Brain pericyte (primary cell): ENCODE data around the gene SNAP29.
"Not testable (repeated sequence)": the region's sequence is repeated elsewhere in the genome, so short reads cannot be mapped to it uniquely, and the experiment has no call there.

Source experiments
- DNase-seq: peaks from one replicate; pipeline ENCODE4 v3.0.0-alpha.2; 2012; ENCODE audit warnings: low read depth, low spot score

SNAP29 gene

DNA sequence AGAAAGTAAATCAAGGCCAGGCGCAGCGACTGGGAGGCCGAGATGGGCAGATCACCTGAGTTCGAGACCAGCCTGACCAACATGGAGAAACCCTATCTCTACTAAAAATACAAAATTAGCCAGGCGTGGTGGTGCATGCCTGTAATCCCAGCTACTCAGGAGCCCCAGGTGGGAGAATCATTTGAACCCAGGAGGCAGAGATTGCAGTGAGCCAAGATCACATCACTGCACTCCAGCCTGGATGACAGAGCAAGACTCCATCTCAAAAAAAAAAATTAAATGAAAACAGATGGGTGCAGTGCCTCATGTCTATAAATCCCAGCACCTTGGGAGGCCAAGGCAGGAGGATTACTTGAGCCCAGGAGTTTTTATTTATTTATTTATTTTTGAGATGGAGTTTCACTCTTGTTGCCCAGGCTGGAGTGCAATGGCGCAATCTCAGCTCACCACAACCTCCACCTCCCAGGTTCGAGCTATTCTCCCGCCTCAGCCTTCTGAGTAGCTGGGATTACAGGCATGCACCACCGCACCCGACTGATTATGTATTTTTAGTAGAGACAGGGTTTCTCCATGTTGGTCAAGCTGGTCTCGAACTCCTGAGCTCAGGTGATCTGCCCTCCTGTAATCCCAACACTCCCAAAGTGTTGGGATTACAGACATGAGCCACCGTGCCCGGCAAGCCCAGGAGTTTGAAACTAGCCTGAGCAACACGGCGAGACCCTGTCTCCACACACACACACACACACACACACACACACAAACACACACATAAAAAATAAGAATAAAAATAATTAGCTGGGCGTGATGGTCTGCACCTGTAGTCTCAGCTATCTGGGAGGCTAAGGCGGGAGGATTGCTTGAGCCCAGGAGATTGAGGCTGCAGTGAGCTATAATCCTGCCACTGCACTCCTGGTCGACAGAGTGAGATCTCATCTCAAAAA, 42.6 kb downstream of the SNAP29 start:
- DNase-seq = not testable (repeated sequence)

DNA sequence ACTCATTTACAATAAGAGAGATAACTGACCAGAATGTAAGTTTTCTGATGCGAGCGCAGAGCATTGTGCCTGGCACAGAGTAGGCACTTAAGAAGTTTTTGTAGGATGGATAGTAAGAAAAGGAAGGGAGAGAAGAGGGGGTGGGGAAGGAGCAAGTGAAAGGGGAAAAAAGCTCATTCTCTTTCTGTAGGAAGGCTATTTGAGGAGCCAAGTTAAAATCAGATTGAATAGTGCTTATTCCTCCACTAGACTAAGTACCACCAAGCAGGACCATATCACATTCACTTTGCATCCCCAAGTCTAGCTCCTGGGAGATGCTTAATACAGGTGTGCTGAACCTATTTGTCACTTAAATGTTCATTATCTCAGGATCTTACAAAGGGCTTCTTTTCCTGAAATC, 44.3 kb downstream of the SNAP29 start:
- DNase-seq = no peak

DNA sequence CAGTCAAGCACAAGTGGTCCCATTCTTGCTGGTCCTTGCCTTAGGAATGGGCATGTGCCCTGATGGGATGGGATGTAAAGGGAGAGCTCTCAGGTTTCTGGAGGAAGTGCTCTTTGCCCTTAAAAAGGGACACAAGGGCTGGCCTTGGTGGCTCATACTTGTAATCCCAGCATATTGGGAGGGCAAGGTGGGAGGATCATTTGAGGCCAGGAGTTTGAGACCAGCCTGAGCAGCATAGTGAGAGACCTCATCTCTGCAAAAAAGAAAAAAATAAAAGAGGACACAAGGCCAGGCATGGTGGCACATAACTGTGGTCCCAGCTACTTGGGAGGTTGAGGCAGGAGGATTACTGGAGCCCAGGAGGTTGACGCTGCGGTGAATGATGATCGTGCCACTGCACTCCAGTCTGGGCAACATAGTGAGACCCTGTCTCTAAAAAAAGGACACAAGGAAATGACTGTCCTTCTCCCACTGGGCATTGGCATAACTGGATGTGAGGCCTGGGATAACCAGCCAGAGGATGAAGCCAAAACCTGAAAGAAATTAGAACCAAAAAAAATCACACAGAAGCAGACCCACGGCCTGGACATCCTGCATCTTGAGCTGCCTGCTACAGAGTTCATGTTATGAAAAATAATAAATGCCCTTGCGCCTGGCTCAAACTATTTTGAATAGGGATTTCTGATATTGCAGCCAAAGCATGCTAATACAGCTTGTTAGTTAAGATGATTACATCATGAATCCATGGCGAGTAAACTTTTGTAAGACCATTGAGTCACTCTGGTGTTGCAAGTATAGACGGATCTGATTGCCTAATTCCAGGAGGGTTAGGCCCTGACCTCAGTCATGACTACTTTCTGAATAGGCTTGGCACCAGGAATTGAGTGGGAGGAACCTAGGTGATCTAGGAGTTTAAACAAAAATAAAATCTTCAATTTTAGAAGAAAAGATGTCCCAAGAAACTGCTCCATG, 45.5 kb downstream of the SNAP29 start:
- no peak for DNase-seq

DNA sequence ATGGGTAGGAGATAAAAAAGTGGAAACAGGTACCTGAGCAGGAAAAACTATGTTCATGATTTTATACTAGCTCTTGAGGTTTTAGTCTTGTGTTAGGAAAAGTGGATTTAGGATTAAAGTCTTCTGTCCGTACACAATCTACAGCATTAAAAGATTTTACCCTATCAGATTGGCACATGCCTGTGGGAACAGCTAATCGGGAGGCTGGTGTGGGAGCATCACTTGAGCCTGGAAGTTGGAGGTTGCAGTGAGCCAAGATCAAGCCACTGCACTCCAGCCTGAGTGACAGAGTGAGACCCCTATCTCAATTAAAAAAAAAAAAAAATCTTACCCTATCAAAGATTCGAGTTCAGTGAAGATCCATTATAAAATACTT, 46.2 kb downstream of the SNAP29 start:
- no peak for DNase-seq

DNA sequence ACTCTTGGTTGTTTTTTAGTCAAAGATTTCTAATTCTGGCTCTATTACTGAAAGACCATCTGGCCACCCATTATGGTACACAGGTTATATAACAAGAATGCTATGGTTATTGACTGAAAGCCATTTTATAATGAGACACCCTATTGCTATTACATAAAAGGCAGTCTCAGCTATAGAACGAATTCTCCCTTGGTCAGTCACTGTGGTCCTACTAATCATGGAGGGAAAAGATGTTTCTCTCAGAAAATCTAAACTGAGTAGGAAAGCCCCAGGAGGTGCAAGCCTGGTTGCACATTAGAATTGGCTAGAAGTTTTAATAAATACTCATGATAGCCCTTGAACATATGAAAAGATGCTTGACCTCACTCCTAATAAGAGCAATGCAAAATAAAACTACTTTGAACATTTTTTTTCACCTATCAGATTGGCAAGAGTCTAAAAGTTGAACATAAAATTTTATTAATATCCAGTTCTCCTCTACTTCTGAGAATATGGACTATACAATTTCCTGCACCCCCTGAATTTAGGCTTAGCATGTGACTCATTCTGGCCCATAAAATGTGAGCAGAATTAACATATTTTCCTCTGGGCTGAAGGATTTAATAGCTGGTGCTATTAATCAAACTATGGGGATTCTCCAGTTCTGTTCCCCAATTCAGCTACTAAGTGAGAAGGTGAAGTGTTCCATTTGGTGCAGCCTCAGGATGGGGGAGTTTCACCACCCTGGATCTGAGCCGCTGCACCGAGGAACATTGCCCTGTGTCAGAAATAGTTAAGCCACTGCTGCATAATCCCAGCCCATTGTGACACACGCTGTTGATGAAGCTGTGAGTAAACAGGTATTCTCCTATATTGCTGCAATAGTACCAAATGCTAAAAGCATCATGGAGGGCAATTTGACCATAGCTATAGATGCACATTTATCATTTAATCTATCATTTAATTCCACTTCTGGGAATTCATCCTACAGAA, 46.9 kb downstream of the SNAP29 start:
- DNase-seq = no peak

DNA sequence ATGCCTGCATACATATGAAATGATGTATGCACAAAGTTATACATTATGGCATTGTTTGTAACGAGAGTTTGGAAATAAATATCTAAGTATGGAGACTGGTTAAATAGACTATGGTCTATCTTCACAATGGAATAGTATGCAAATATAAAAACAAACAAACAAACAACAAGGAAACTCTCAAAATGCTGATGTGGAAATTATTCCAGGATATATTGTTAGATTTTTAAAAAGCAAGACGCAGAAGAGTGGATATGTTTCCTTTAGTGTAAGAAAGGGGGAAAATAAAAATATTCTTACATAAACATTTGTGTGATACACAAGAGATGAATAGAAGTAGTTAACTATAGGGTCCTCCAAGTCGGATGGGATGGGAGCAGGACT, 47.6 kb downstream of the SNAP29 start:
- DNase-seq = no peak

- not testable (repeated sequence) for DNase-seq
Observed at GRCh38 chr22:20908717-20909116, 49.9 kb downstream of the SNAP29 start.

DNA sequence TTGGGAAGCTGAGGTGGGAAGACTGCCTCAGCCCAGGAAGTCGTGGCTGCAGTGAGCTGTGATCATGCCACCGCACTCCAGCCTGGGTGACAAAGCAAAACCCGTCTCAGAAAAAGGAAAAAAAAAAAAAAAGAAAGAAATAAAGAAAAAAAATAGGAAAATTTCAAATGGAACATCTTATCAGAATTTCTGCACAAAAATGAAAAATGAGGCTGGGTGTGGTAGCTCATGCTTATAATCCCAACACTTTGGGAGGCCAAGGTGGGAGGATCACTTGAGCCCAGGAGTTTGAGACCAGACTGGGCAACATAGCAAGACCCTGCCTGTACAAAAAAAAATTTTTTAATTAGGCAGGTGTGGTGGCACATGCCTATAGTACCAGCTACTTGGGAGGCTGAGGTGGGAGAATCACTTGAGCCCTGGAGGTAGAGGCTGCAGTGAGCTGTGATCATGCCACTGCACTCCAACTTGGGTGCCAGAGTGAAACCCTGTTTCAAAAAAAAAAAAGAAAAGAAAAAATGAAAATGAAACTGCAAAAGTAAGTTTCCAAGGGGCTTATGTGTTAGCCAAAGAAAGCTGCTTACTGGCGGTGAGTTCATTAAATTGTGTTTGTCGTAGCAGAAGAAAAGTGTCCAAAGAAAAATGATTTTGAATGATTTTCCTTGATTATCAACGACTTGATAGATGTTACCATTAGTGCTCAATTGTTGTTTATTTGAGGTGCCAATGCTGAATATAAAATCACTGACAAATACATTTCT, 50.9 kb downstream of the SNAP29 start:
- no peak for DNase-seq

GRCh38 chr22:20912494-20912893, 53.7 kb downstream of the SNAP29 start:
- DNase-seq = no peak

DNA sequence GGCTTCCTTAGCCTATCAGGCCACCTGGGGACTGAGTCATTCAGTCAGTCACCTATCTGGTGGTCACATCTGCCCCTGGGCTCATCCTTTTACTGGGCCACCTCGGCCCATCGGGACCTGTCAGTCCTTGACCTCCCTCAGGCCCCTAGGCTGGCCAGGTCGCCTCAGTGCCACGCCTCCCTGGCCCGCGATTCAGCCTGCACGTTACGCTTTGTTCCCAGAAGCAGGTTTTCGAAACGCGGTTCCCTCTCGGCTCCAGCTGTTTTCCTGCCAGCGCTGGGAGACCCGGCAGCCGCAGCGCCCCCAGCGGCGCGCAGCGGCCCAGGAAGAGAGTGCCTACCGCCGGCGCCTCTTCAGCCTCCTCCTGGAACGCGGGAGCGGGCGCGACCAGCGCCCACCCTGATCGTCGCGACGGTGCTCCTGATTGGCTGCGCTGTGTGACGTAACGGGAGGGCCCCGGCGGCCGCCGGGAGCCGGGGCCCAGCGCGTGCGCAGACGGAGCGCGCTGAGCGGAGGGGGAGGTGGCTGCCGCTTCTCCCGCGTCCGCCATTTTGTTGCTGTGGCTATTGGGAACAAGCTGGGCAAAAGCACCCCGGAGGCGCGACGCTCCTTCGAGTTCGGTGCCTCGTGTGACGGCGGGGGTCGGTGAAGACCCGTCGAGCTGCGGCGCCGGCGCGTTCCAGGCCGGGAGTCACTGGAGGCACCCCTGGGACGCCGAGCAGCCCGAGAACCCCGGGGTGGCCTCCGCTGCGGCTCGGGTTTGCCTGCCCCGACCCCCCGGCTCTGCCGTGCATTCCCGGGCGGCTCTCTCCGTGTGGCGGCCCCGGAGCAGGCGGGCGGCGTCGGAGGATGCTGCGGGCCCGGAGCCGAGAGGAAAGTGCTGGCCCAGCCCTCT, 58.4 kb downstream of the SNAP29 start, which contains the start of gene CRKL:
TSS of gene CRKL (plus strand) at position 492 of the 895 bp plus-strand sequence. CDS start 528 bp downstream, outside the sequence.
- peak; percentile 93 for DNase-seq

GRCh38 chr22:20918663-20919218, 59.9 kb downstream of the SNAP29 start:
- DNase-seq = no peak

- DNase-seq = no peak
Observed at GRCh38 chr22:20919718-20920117, 60.9 kb downstream of the SNAP29 start.

DNA sequence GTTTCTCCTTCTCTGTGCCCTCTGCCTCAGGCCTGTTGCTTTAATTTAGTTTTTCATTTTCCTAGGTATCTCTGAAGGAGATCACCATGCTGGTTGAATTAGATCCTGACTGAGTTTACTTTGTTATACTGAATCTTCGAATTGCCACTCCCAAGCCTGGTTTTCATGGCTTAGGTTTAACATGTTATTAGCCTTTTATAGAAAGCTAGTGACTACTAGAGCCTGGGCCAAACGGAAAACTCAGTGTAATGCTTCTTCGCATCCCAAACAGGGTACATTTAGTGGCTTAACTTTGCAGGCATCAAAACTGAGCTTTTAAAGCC, 62.0 kb downstream of the SNAP29 start:
- DNase-seq = no peak

DNA sequence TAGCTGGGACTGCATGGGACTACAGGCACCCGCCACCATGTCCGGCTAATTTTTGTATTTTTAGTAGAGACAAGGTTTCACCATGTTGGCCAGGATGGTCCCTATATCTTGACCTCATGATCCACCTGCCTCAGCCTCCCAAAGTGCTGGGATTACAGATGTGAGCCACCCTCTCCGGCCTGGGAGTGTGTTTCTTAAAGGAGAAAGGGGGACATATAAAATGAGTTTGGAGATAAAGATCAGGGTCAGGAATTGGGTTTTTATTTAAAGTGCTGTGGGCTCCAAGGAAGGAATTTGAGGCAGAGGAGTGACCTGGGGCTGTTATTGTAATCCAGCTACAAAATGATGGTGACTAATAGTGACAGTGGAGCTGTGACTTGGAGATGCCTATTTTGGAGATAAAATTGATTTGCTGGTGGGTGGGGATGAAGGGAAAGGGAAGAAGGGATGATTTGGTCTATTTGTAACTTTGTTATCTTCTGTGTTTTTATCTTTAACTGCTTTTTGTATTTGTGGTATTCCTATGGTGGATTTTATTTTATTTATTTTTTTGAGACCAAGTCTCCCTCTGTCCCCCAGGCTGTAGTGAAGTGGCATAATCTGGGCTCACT, 63.4 kb downstream of the SNAP29 start:
- DNase-seq = no peak

GRCh38 chr22:20926243-20926642, 67.4 kb downstream of the SNAP29 start:
- no peak for DNase-seq

DNA sequence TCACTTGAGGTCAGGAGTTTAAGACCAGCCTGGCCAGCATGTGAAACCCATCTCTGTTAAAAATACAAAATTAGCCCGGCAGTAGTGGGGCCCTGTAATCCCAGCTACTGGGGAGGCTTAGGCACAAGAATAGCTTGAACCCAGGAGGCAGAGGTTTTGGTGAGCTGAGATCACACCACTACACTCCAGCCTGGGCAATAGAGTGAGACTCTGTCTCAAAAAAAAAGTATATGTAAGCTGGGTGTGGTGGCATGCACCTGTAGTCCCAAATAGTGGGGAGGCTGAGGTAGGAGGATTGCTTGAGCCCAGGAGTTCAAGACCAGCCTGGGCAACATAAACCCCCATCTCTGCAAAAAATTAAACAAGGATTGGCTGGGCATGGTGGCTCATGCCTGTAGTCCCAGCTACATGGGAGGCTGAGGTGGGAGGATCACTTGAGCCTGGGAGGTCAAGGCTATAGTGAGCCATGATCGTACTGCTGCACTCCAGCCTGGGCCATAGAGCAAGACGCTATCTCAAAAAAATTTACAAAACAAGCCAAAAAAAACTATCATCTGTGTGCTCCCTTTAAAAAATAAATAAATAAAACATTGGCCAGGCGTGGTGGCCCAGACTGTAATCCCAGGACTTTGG, 69.2 kb downstream of the SNAP29 start:
- no peak for DNase-seq

GRCh38 chr22:20928573-20928967, 69.8 kb downstream of the SNAP29 start:
- DNase-seq = no peak

DNA sequence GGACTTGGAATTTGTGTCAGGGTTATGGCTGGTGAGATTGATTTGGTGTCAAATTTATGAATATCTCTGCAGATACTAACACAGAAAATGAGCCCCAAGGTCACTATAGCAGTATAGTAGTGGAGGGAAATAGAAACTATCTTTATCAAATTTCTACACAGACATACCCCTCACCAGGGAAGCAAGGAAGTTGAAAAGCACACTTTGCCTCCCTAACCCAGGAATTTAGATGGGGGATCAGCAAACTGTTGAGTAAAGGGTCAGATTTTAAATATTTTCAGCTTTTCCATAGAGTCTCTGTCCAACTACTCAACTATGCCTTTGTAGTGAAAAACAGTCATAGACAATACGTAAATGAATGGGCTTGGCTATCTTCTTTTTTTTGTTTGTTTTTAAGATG, 71.2 kb downstream of the SNAP29 start:
- DNase-seq = no peak
